Activated CD8-positive, alpha-beta T cell treated with anti-CD3 and anti-CD28 coated beads for 36 hours (primary cell): ENCODE results near the gene CDC20. TPM values are rescaled to one million over a fixed set of nuclear protein-coding genes. Genes with fewer than 3 reads are reported as not detected.

ENCODE experiments used
- ATAC-seq: fragments of 200-7000 bp; cut with Tn5 transposase; one replicate; pipeline ENCODE4 v1.10.0; 2021; ENCODE audit warnings: mild to moderate bottlenecking, moderate library complexity
- CTCF ChIA-PET: fragments of 350-600 bp; sonication (Branson Sonifier 250); formaldehyde crosslinking; loops from one replicate; lab custom pipeline; 2021; ENCODE audit warnings: antibody characterized with exemption; lab: Charles Lee
- POLR2A ChIA-PET: fragments of 350-600 bp; sonication (Branson Sonifier 250); formaldehyde crosslinking; loops from one replicate; lab custom pipeline; 2021; ENCODE audit warnings: antibody characterized with exemption; lab: Charles Lee
- DNase-seq: peaks from one replicate; pipeline ENCODE4 v3.0.0-alpha.2; 2020
- H3K27ac Mint-ChIP-seq: one replicate; pipeline ENCODE4 v1.8.0; 2021; ENCODE audit warnings: mild to moderate bottlenecking, mixed read lengths
- H3K27me3 Mint-ChIP-seq: one replicate; pipeline ENCODE4 v1.8.0; 2021; ENCODE audit warnings: mixed read lengths
- H3K36me3 Mint-ChIP-seq: one replicate; pipeline ENCODE4 v1.8.0; 2021; ENCODE audit warnings: low read depth, mixed read lengths
- H3K4me1 Mint-ChIP-seq: one replicate; pipeline ENCODE4 v1.8.0; 2021; ENCODE audit warnings: low read depth, mixed read lengths
- H3K4me3 Mint-ChIP-seq: one replicate; pipeline ENCODE4 v1.8.0; 2021; ENCODE audit warnings: mild to moderate bottlenecking, moderate library complexity, mixed read lengths
- H3K9me3 Mint-ChIP-seq: one replicate; pipeline ENCODE4 v1.8.0; 2021; ENCODE audit warnings: mixed read lengths
- intact Hi-C: fragments of 100-400 bp; cut with micrococcal nuclease; formaldehyde crosslinking; loops from one replicate; pipeline ENCODE4 v1.10.0; 2022
- total RNA-seq, 2 experiments: library from RNA; stranded (reverse); gene quantifications; one replicate each; pipeline ENCODE4 v1.2.3, GENCODE V29; 2021
- TF ChIP-seq, protein P1 (sequence below): fragments of 200-600 bp; IDR thresholded peaks from one replicate; pipeline ENCODE4 v1.8.0; 2022; ENCODE audit warnings: antibody characterized with exemption, mild to moderate bottlenecking

The CDC20 gene
- total RNA-seq: 100 to 1,000 TPM; 160 to 167 TPM

DNA sequence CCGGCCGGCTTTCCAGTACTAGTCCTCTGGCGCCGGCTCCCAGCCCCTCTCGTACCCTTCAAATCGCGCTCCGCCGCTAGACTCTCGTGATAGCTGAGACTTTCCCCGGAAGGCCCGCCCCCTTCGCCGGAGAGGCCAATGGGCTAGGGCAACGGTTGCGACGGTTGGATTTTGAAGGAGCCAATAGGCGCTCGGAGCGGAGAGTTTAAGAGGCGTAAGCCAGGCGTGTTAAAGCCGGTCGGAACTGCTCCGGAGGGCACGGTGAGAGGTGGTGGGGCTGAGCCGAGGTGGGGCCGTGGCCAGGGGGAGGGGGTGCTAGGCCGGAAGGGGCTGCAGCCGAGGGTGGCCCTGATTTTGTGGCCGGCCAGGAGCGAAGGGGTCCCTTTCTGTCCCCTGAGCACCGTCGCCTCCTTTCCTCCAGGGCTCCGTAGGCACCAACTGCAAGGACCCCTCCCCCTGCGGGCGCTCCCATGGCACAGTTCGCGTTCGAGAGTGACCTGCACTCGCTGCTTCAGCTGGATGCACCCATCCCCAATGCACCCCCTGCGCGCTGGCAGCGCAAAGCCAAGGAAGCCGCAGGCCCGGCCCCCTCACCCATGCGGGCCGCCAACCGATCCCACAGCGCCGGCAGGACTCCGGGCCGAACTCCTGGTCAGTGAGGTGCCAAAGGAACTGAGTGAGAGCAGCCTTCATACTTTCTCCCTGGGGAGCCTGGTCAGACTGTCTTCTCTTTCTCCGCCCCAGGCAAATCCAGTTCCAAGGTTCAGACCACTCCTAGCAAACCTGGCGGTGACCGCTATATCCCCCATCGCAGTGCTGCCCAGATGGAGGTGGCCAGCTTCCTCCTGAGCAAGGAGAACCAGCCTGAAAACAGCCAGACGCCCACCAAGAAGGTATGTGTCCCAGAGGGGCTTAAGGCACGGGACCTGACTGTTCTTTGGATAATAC is at the start of gene CDC20:
Gene CDC20, plus strand, starts transcription at position 236 of the 948 bp plus-strand sequence. Its CDS starts 235 bp downstream, at position 471.
- peak within 1 kb of the TSS; percentile 87 for H3K27ac Mint-ChIP-seq
- DNase-seq (peak; percentile 99), ATAC-seq (peak; percentile 98)
- ChIA-PET CTCF (interaction anchor here (0.9 to 2.5 kb wide), 10 partner anchors 9 to 579 kb away, joined by 3 to 11 read pairs (median 5); partner anchors contain the start of genes ELOVL1, MED8 and SZT2), POLR2A (interaction anchor here (0.7 to 1.6 kb wide), 4 partner anchors 9 to 300 kb away, joined by 3 to 17 read pairs (median 3); partner anchors contain the start of gene ELOVL1)
- TF ChIP-seq, protein P1, sequence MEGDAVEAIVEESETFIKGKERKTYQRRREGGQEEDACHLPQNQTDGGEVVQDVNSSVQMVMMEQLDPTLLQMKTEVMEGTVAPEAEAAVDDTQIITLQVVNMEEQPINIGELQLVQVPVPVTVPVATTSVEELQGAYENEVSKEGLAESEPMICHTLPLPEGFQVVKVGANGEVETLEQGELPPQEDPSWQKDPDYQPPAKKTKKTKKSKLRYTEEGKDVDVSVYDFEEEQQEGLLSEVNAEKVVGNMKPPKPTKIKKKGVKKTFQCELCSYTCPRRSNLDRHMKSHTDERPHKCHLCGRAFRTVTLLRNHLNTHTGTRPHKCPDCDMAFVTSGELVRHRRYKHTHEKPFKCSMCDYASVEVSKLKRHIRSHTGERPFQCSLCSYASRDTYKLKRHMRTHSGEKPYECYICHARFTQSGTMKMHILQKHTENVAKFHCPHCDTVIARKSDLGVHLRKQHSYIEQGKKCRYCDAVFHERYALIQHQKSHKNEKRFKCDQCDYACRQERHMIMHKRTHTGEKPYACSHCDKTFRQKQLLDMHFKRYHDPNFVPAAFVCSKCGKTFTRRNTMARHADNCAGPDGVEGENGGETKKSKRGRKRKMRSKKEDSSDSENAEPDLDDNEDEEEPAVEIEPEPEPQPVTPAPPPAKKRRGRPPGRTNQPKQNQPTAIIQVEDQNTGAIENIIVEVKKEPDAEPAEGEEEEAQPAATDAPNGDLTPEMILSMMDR: no peak
- intact Hi-C loops: no loop called here
- peaks cover 47% of the 10 kb centered on the region for H3K36me3 Mint-ChIP-seq
- H3K9me3 Mint-ChIP-seq: no peaks in the 10 kb centered on the region
- H3K4me3 Mint-ChIP-seq: peak within 1 kb of the TSS; percentile 95
- peaks cover 32% of the 10 kb centered on the region for H3K4me1 Mint-ChIP-seq
- H3K27me3 Mint-ChIP-seq: no peaks in the 10 kb centered on the region

DNA sequence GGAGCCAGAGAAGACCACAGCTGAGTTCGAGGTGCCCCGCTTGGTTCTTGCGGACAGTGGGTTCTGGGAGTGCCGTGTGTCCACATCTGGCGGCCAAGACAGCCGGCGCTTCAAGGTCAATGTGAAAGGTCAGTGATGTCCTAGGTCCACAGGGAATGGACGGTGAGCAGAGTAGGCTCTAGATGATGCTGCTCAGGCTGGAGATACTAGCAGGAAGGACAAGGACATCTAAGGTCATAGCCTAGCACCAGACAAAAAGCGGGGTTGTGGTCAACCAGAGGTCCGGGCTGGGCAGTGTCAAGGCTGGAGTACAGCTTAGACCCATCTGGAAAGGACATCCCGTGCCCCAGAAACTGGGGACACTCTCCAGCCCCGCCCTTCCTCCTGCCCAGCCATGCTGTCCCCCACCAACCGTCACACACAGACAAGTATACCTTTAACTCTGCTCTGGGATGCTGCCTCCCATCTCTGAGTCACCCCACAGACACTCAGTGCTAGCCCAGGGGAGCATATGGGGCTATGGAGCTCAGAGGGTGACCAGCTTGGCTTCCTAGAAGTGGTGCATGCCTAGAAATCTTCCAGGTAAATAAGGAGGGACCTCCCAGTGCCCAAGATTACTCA is 49.3 kb upstream of the CDC20 start:
- Mint-ChIP-seq H3K4me3 (no peak overlapping the region), H3K4me1 (no peaks in the 10 kb centered on the region), H3K27me3 (no peaks in the 10 kb centered on the region), H3K36me3 (no peaks in the 10 kb centered on the region), H3K27ac (no peak overlapping the region), H3K9me3 (no peaks in the 10 kb centered on the region)
- ATAC-seq (no peak), DNase-seq (no peak)
- ChIA-PET CTCF (no interaction called here), POLR2A (interaction anchor here (0.6 kb wide), 1 partner anchor 79 kb away, joined by 3 read pairs; no protein-coding TSS in a partner anchor)
- intact Hi-C loops: no loop called here
- TF ChIP-seq, protein P1: no peak

DNA sequence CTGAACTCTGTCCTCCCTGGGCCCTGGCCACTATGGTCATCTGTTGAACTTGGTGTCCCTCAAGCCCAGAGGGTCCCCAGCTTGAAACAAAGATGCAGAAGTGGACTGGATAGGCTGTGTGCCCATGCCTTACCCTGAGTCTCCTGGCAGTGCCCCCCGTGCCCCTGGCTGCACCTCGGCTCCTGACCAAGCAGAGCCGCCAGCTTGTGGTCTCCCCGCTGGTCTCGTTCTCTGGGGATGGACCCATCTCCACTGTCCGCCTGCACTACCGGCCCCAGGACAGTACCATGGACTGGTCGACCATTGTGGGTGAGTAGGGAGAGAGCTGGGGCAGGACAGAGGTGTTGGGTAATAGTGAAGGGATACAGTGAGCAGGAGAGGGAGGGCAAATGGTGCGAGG is 47.3 kb upstream of the CDC20 start:
- TF ChIP-seq, protein P1: no peak
- Mint-ChIP-seq H3K4me3 (no peak overlapping the region), H3K27ac (no peak overlapping the region), H3K9me3 (no peaks in the 10 kb centered on the region), H3K27me3 (no peaks in the 10 kb centered on the region), H3K36me3 (no peaks in the 10 kb centered on the region), H3K4me1 (no peaks in the 10 kb centered on the region)
- intact Hi-C loops: no loop called here
- ChIA-PET POLR2A (no interaction called here), CTCF (no interaction called here)
- ATAC-seq (no peak), DNase-seq (no peak)

DNA sequence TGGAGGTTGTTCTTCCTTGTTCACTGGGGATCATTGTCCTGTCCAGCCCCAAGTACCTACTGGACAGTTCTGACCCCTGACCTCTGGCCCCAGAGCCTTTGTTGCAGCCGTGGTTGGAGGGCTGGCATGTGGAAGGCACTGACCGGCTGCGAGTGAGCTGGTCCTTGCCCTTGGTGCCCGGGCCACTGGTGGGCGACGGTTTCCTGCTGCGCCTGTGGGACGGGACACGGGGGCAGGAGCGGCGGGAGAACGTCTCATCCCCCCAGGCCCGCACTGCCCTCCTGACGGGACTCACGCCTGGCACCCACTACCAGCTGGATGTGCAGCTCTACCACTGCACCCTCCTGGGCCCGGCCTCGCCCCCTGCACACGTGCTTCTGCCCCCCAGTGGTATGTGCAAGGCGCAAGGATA is 46.6 kb upstream of the CDC20 start:
- H3K36me3 Mint-ChIP-seq: no peaks in the 10 kb centered on the region
- H3K27ac Mint-ChIP-seq: no peak overlapping the region
- no peaks in the 10 kb centered on the region for H3K27me3 Mint-ChIP-seq
- ATAC-seq (no peak), DNase-seq (no peak)
- TF ChIP-seq, protein P1: no peak
- no peaks in the 10 kb centered on the region for H3K4me1 Mint-ChIP-seq
- intact Hi-C loops: no loop called here
- ChIA-PET CTCF (no interaction called here), POLR2A (no interaction called here)
- no peak overlapping the region for H3K4me3 Mint-ChIP-seq
- no peaks in the 10 kb centered on the region for H3K9me3 Mint-ChIP-seq
